H1 (cell line): ENCODE measurements around the gene DGKH. TPM values are rescaled to one million over a fixed set of nuclear protein-coding genes. Genes with fewer than 3 reads are reported as not detected.

Experiments used
- CTCF ChIA-PET: fragments of 300-600 bp; sonication (Branson Sonifier 250); formaldehyde crosslinking; loops from one replicate; lab custom pipeline; 2021; ENCODE audit not compliant: partially characterized antibody; lab: Charles Lee
- POLR2A ChIA-PET: fragments of 300-600 bp; sonication (Branson Sonifier 250); formaldehyde crosslinking; loops from one replicate; lab custom pipeline; 2021; ENCODE audit warnings: inconsistent platforms; ENCODE audit not compliant: partially characterized antibody; lab: Charles Lee
- DNase-seq, 2 experiments: peaks; one replicate each; pipeline versions ENCODE4 v3.0.0 to v3.0.0-alpha.2; 2010 to 2022; ENCODE audit warnings: low spot score in 2 of 2, low read depth in 1 of 2, mixed read lengths in 1 of 2
- FAIRE-seq: peaks from 2 replicates; lab custom pipeline; 2011; peaks lifted over from hg19 to GRCh38; lab: Jason Lieb, UNC
- H2AFZ ChIP-seq: 2 replicates; pipeline ENCODE4 v1.8.1; 2012; ENCODE audit warnings: low read length, inconsistent platforms
- H2AK5ac ChIP-seq: 2 replicates; pipeline ENCODE4 v1.6.1; 2013; ENCODE audit warnings: low read depth, low read length
- H2BK120ac ChIP-seq: replicated peaks from 2 replicates; pipeline ENCODE3; 2013; ENCODE audit warnings: low read depth, low read length, inconsistent platforms
- H2BK12ac ChIP-seq: 2 replicates; pipeline ENCODE4 v1.6.1; 2013; ENCODE audit warnings: low read depth, low read length
- H2BK15ac ChIP-seq: 2 replicates; pipeline ENCODE4 v1.6.1; 2013; ENCODE audit warnings: low read length
- H2BK20ac ChIP-seq: 2 replicates; pipeline ENCODE4 v1.6.1; 2013; ENCODE audit warnings: low read length
- H2BK5ac ChIP-seq: 2 replicates; pipeline ENCODE4 v1.6.1; 2013; ENCODE audit warnings: low read depth, low read length
- H3K14ac ChIP-seq: 2 replicates; pipeline ENCODE4 v1.6.1; 2013; ENCODE audit warnings: inconsistent platforms; ENCODE audit not compliant: insufficient read length
- H3K18ac ChIP-seq: 2 replicates; pipeline ENCODE4 v1.6.1; 2013; ENCODE audit warnings: low read length; ENCODE audit errors: extremely low read depth
- H3K23ac ChIP-seq: 2 replicates; pipeline ENCODE4 v1.6.1; 2013; ENCODE audit warnings: inconsistent platforms; ENCODE audit not compliant: insufficient read length
- H3K23me2 ChIP-seq: 2 replicates; pipeline ENCODE4 v1.6.1; 2013; ENCODE audit warnings: low read depth, low read length
- H3K27ac ChIP-seq: 2 replicates; pipeline ENCODE4 v1.6.1; 2011; ENCODE audit warnings: low read depth, low read length, inconsistent platforms
- H3K27me3 ChIP-seq, 4 experiments: replicated peaks in 1 of 4; 1 replicate in 1 of 4; 2 replicates in 3 of 4; pipeline versions ENCODE4 v1.6.1 to v1.8.1; 2011 to 2013; ENCODE audit warnings: low read length in 3 of 4, mild to moderate bottlenecking in 3 of 4, inconsistent platforms in 2 of 4, mixed read lengths in 2 of 4, moderate library complexity in 1 of 4; ENCODE audit not compliant: control insufficient read depth in 3 of 4, insufficient read depth in 3 of 4; ENCODE audit errors: extremely low read depth in 1 of 4
- H3K36me3 ChIP-seq, 4 experiments: 2 replicates each; pipeline versions ENCODE4 v1.6.1 to v1.8.1; 2011 to 2013; ENCODE audit warnings: mild to moderate bottlenecking in 4 of 4, low read length in 3 of 4, moderate library complexity in 2 of 4, control low read depth in 1 of 4, inconsistent platforms in 1 of 4; ENCODE audit not compliant: insufficient read depth in 4 of 4, control insufficient read depth in 2 of 4
- H3K4ac ChIP-seq: replicated peaks from 2 replicates; pipeline ENCODE3; 2013; ENCODE audit warnings: low read length, low read depth, mixed read lengths, inconsistent platforms; ENCODE audit not compliant: insufficient read length
- H3K4me1 ChIP-seq, 4 experiments: replicated peaks in 1 of 4; 1 replicate in 1 of 4; 2 replicates in 3 of 4; pipeline versions ENCODE4 v1.6.1 to v1.8.1; 2011 to 2013; ENCODE audit warnings: low read length in 3 of 4, inconsistent platforms in 2 of 4, mixed read lengths in 1 of 4; ENCODE audit not compliant: insufficient read depth in 4 of 4, control insufficient read depth in 3 of 4
- H3K4me2 ChIP-seq, 2 experiments: 2 replicates each; pipeline versions ENCODE4 v1.6.1 to v1.8.1; 2011 to 2013; ENCODE audit warnings: low read depth in 2 of 2, low read length in 2 of 2, control low read depth in 1 of 2, inconsistent platforms in 1 of 2, mild to moderate bottlenecking in 1 of 2; ENCODE audit not compliant: insufficient read depth in 1 of 2
- H3K4me3 ChIP-seq, 4 experiments: fragments of 200-600, 300-600 bp in 1 of 4; sonication (generic), shearing (Covaris generic), sonication (Bioruptor Twin) in 1 of 4; 2 replicates each; pipeline versions ENCODE4 v1.5.1 to v1.8.1; 2011 to 2016; ENCODE audit warnings: low read length in 4 of 4, low read depth in 3 of 4, control low read depth in 2 of 4, inconsistent platforms in 2 of 4, mild to moderate bottlenecking in 2 of 4, mixed read lengths in 1 of 4, moderate library complexity in 1 of 4; ENCODE audit not compliant: insufficient read depth in 2 of 4; ENCODE audit errors: extremely low read depth in 1 of 4
- H3K56ac ChIP-seq: replicated peaks from 2 replicates; pipeline ENCODE3; 2013; ENCODE audit warnings: low read depth, mild to moderate bottlenecking, mixed read lengths, low read length, inconsistent platforms; ENCODE audit not compliant: insufficient read length
- H3K79me1 ChIP-seq: 2 replicates; pipeline ENCODE4 v1.6.1; 2013; ENCODE audit warnings: low read depth, low read length, control low read depth
- H3K79me2 ChIP-seq, 2 experiments: 2 replicates each; pipeline versions ENCODE4 v1.6.1 to v1.8.1; 2012 to 2013; ENCODE audit warnings: low read length in 2 of 2, mild to moderate bottlenecking in 2 of 2, inconsistent platforms in 1 of 2; ENCODE audit not compliant: insufficient read depth in 2 of 2, control insufficient read depth in 1 of 2
- H3K9ac ChIP-seq, 4 experiments: replicated peaks in 1 of 4; 1 replicate in 1 of 4; 2 replicates in 3 of 4; pipeline versions ENCODE4 v1.6.1 to v1.8.1; 2011 to 2013; ENCODE audit warnings: low read depth in 3 of 4, low read length in 3 of 4, control low read depth in 2 of 4, mild to moderate bottlenecking in 2 of 4, moderate library complexity in 2 of 4, inconsistent platforms in 1 of 4; ENCODE audit errors: extremely low read depth in 1 of 4
- H3K9me3 ChIP-seq, 2 experiments: 2 replicates each; pipeline versions ENCODE4 v1.6.1 to v1.8.1; 2012 to 2013; ENCODE audit warnings: mild to moderate bottlenecking in 2 of 2, moderate library complexity in 2 of 2, control low read depth in 1 of 2, inconsistent platforms in 1 of 2, low read depth in 1 of 2, low read length in 1 of 2, mixed read lengths in 1 of 2; ENCODE audit not compliant: insufficient read depth in 2 of 2
- H4K20me1 ChIP-seq, 2 experiments: replicated peaks in 1 of 2; 2 replicates each; pipeline versions ENCODE3 to v1.8.1; 2011 to 2013; ENCODE audit warnings: inconsistent platforms in 2 of 2, low read length in 2 of 2, mild to moderate bottlenecking in 1 of 2; ENCODE audit not compliant: insufficient read depth in 2 of 2, control insufficient read depth in 1 of 2
- H4K5ac ChIP-seq: 2 replicates; pipeline ENCODE4 v1.6.1; 2013; ENCODE audit warnings: low read length, low read depth, mixed read lengths, inconsistent platforms; ENCODE audit not compliant: insufficient read length
- H4K8ac ChIP-seq: 2 replicates; pipeline ENCODE4 v1.8.0; 2013; ENCODE audit warnings: mild to moderate bottlenecking, moderate library complexity, low read length, inconsistent platforms; ENCODE audit not compliant: insufficient read depth; ENCODE audit errors: extremely low read depth
- H4K91ac ChIP-seq: replicated peaks from 2 replicates; pipeline ENCODE3; 2013; ENCODE audit warnings: low read length, mixed read lengths, inconsistent platforms; ENCODE audit not compliant: insufficient read length
- BCL11A ChIP-seq, 2 experiments: IDR thresholded peaks; one replicate each; pipeline ENCODE4 v1.6.1; 2011; ENCODE audit warnings: low read depth in 2 of 2, low read length in 2 of 2, mild to moderate bottlenecking in 2 of 2
- CBX5 ChIP-seq: fragments of 300-800, 300-1000 bp; sonication (generic); IDR thresholded peaks from 2 replicates; pipeline ENCODE4 v1.7.1; 2016; ENCODE audit warnings: antibody characterized with exemption, low read length, low read depth
- CBX8 ChIP-seq: fragments of 300-800, 300-1000 bp; sonication (generic); IDR thresholded peaks from 2 replicates; pipeline ENCODE4 v1.7.1; 2016; ENCODE audit warnings: low read depth, low read length, borderline replicate concordance
- EGR1 ChIP-seq: IDR thresholded peaks from 2 replicates; pipeline ENCODE4 v1.6.1; 2011; ENCODE audit warnings: low read depth, low read length, borderline replicate concordance
- EZH2 ChIP-seq: fragments of 200-600 bp; sonication (generic); IDR thresholded peaks from 2 replicates; pipeline ENCODE4 v1.7.1; 2012; ENCODE audit warnings: low read depth, mild to moderate bottlenecking, moderate library complexity, low read length, inconsistent platforms; ENCODE audit not compliant: severe bottlenecking
- KDM1A ChIP-seq: fragments of 200-600, 300-600 bp; sonication (generic); IDR thresholded peaks from 2 replicates; pipeline ENCODE4 v1.7.1; 2016; ENCODE audit warnings: mild to moderate bottlenecking, low read length, borderline replicate concordance
- NRF1 ChIP-seq: IDR thresholded peaks from 2 replicates; pipeline ENCODE4 v1.6.1; 2011; ENCODE audit warnings: mild to moderate bottlenecking, low read depth, low read length, improper control_type of control experiment
- RFX5 ChIP-seq: IDR thresholded peaks from 2 replicates; pipeline ENCODE4 v1.6.1; 2011; ENCODE audit warnings: low read depth, low read length, improper control_type of control experiment, borderline replicate concordance
- RXRA ChIP-seq: IDR thresholded peaks from 2 replicates; pipeline ENCODE4 v1.6.1; 2011; ENCODE audit warnings: low read depth, mild to moderate bottlenecking, low read length, moderate library complexity; ENCODE audit not compliant: insufficient read depth
- SIN3A ChIP-seq, 2 experiments: IDR thresholded peaks in 1 of 2; conservative IDR thresholded peaks in 1 of 2; 2 replicates each; pipeline ENCODE4 v1.6.1; 2011 to 2012; ENCODE audit warnings: low read length in 2 of 2, improper control_type of control experiment in 1 of 2, low read depth in 1 of 2, mild to moderate bottlenecking in 1 of 2
- TAF1 ChIP-seq: IDR thresholded peaks from 2 replicates; pipeline ENCODE4 v1.6.1; 2011; ENCODE audit warnings: mild to moderate bottlenecking, low read depth, low read length
- YY1 ChIP-seq: IDR thresholded peaks from 2 replicates; pipeline ENCODE4 v1.6.1; 2011; ENCODE audit warnings: low read depth, mild to moderate bottlenecking, low read length
- WGBS, 2 experiments: shearing (Covaris generic) in 1 of 2; methylation state at CpG; one replicate each; pipeline versions ENCODE4 v1.1.6 to v1.1.7; 2013 to 2015; ENCODE audit warnings: low lambda C conversion rate in 2 of 2, mixed read lengths in 2 of 2, inconsistent platforms in 1 of 2, low coverage in 1 of 2, missing lambda C conversion rate in 1 of 2; ENCODE audit not compliant: insufficient replicate concordance in 2 of 2, insufficient coverage in 1 of 2, insufficient read length in 1 of 2; ENCODE audit errors: extremely low coverage in 1 of 2, missing lambda C conversion rate in 1 of 2; 5-methylcytosine and 5-hydroxymethylcytosine counted together
- polyA plus RNA-seq, 7 experiments: library from polyadenylated mRNA; depleted of rRNA in 3 of 7; stranded (reverse) in 5 of 7; unstranded in 2 of 7; fragments of >200 nt in 5 of 7; fragments of 200-250 nt in 2 of 7; gene quantifications; 1 replicate in 5 of 7; 2 replicates in 1 of 7; 4 replicates in 1 of 7; pipeline versions ENCODE4 v1.2.1 to v1.2.3, GENCODE V29; 2011 to 2013; ENCODE audit warnings: missing spikeins in 2 of 7, mixed read lengths in 2 of 7
- total RNA-seq: library from RNA; stranded (reverse); fragmentation: NEBNext Ultra II Directional; extraction: Animal tissue kit (Norgen Biotek cat#: 25700); gene quantifications from 2 replicates; pipeline ENCODE4 v1.2.1, GENCODE V29; 2021

Gene DGKH
- total and polyA plus RNA-seq, 2 of the 8 experiments (the other 6 are each of a cell fraction or from before 2014, with no cell fraction given) = 2.1 to 7.9 TPM

DNA sequence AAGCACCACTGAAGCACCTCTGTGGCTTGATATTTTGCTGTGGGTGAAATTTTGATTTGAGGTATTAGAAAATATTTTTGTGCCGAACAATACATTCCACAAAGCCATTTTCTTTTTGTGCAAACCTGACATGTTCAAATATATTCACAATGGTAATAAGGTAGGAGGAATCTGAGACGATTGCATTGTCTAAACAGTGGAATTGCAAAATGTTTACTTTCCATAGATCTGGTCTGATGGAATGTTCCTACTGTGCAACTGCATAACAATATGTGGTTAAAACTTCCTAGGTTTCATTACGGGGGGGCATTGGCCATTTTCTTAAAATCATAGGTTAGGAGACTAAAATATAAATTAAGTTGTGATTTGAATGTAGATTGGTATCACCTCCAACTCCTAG is 180.8 kb downstream of the DGKH start:
- Histone ChIP-seq H3K4ac (no peak overlapping the region), H3K14ac (no peak overlapping the region), H2BK15ac (no peak overlapping the region), H2BK12ac (no peak overlapping the region), H4K8ac (no peak overlapping the region), H3K9ac (no peak overlapping the region), H2BK120ac (no peak overlapping the region), H3K79me2 (no peaks in the 10 kb centered on the region), H3K79me1 (no peaks in the 10 kb centered on the region), H3K9me3 (no peaks in the 10 kb centered on the region), H2BK5ac (no peak overlapping the region), H3K27ac (no peak overlapping the region), H3K56ac (no peak overlapping the region), H2BK20ac (no peak overlapping the region), H3K36me3 (no peaks in the 10 kb centered on the region), H4K20me1 (no peaks in the 10 kb centered on the region), H3K23ac (no peak overlapping the region), H3K23me2 (no peaks in the 10 kb centered on the region), H3K27me3 (no peaks in the 10 kb centered on the region), H3K4me3 (no peak overlapping the region), H2AFZ (no peak overlapping the region), H4K5ac (no peak overlapping the region), H3K18ac (no peak overlapping the region), H2AK5ac (no peak overlapping the region), H4K91ac (no peak overlapping the region), H3K4me2 (no peak overlapping the region), H3K4me1 (no peaks in the 10 kb centered on the region)
- CTCF ChIA-PET = no interaction called here
- FAIRE-seq = peak; percentile 19
- no peak for TF ChIP-seq RFX5
- TF ChIP-seq TAF1 = no peak
- TF ChIP-seq RXRA = no peak
- TF ChIP-seq CBX8 = no peak
- TF ChIP-seq EZH2 = no peak
- no peak for TF ChIP-seq YY1
- no peak for TF ChIP-seq BCL11A (IDR thresholded peaks at IDR 0.05; ENCODE audit: low read depth in 2 of 2, low read length in 2 of 2)
- no peak for TF ChIP-seq CBX5
- TF ChIP-seq KDM1A = no peak
- no peak for TF ChIP-seq NRF1
- TF ChIP-seq SIN3A (conservative IDR thresholded peaks at IDR 0.05 in 1 of 2, IDR thresholded peaks at IDR 0.05 in 1 of 2; ENCODE audit: low read depth in 1 of 2, low read length in 2 of 2) = no peak
- no peak for TF ChIP-seq EGR1
- WGBS, 2 experiments = 81% methylated on average over 3 of the region's 3 CpGs; no CpG with 5 or more reads in 1 of the 2 experiments
- no peak for DNase-seq
- POLR2A ChIA-PET = no interaction called here
